Measurements from ENCODE around the gene EYA2. TPM values are rescaled to one million over a fixed set of nuclear protein-coding genes. Genes with fewer than 3 reads are reported as not detected.

EYA2 gene
- total RNA-seq, 3 donors from 2014 or later (not counting 1 experiment from before 2014, with no cell fraction given): 0.30 TPM; not detected in 2

DNA sequence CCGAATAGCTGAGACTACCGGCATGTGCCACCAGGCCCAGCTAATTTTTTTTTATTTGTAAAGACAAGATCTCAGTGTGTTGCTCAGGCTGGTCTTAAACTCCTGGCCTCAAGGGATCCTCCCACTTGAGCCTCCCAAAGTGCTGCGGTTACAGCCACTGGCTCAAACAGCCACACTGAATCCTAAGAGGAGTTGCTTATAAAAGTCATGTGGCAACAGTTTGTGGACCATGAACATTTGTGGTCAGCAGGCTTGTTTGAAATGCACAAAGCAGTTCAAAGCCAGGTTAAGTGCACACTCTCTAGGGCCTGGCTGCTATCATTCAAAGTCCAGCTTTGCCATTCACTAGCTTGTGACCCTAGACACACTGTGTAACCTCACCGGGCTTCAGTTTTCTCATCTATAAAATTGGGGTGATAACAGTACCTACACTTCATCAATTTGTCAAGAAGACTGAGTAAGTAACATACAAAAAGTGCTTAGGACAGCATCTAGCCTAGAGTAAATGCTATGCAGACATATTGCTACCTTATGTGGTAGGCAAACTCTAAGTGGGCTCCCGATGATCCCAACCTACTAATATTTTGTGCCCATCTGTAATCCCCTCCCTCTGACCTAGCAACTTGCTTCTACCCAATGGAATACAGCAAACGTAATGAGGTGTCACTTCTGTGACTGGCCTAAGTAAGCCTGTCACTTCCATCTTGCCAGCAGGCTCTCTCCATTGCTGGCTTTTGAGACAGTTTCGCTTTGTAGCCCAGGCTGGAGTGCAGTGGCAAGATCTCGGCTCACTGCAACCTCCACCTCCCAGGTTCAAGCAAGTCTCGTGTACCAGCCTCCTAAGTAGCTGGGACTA lies 338.9 kb downstream of the EYA2 start:
- H3K4me3 ChIP-seq (ENCODE audit: low read length): no peak overlapping the region
- TF ChIP-seq, protein P1, sequence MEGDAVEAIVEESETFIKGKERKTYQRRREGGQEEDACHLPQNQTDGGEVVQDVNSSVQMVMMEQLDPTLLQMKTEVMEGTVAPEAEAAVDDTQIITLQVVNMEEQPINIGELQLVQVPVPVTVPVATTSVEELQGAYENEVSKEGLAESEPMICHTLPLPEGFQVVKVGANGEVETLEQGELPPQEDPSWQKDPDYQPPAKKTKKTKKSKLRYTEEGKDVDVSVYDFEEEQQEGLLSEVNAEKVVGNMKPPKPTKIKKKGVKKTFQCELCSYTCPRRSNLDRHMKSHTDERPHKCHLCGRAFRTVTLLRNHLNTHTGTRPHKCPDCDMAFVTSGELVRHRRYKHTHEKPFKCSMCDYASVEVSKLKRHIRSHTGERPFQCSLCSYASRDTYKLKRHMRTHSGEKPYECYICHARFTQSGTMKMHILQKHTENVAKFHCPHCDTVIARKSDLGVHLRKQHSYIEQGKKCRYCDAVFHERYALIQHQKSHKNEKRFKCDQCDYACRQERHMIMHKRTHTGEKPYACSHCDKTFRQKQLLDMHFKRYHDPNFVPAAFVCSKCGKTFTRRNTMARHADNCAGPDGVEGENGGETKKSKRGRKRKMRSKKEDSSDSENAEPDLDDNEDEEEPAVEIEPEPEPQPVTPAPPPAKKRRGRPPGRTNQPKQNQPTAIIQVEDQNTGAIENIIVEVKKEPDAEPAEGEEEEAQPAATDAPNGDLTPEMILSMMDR (IDR thresholded peaks at IDR 0.05): no peak
- H3K27ac ChIP-seq (ENCODE audit: low read length): no peak overlapping the region
- no peaks in the 10 kb centered on the region for H3K27me3 Mint-ChIP-seq (ENCODE audit: low read depth in 2 of 2)
- no peak overlapping the region for H3K4me3 Mint-ChIP-seq
- no peak for ATAC-seq
- no peaks in the 10 kb centered on the region for H3K27me3 ChIP-seq (ENCODE audit: control insufficient read depth, insufficient read depth, low read length)
- H3K27ac Mint-ChIP-seq: no peak overlapping the region
- H3K36me3 Mint-ChIP-seq: peaks cover 15% of the 10 kb centered on the region
- no peaks in the 10 kb centered on the region for H3K4me1 ChIP-seq (ENCODE audit: control insufficient read depth, insufficient read depth, low read length)
- H3K9me3 Mint-ChIP-seq: no peaks in the 10 kb centered on the region
- H3K4me1 Mint-ChIP-seq: peaks cover 0 to 15% of the 10 kb centered on the region in 2 donors
- 98% methylated on average over 9 of the region's 9 CpGs for WGBS (ENCODE audit: insufficient coverage)
- peaks cover 77% of the 10 kb centered on the region for H3K36me3 ChIP-seq (ENCODE audit: control insufficient read depth, insufficient read depth, low read length)
- H3K9me3 ChIP-seq (ENCODE audit: control insufficient read depth, insufficient read depth, low read length): no peaks in the 10 kb centered on the region
- DNase-seq: no peak
- intact Hi-C loops (cut with micrococcal nuclease): no loop called here

DNA sequence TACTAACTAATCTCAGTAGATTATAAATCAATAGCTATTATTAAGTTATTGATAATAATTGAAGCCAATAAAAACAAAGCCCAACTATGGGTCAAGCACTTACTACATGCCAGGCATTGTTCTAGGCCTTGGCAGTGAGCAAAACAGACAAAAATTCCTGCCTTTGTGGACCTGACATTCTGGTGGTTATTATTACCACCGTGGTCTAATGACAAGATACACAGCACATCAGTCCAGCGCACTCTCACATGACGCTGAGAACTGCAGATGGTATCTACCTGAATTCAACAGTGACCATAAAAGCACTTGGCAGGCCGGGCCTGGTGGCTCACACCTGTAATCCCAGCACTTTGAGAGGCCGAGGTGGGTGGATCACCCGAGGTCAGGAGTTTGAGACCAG lies 340.5 kb downstream of the EYA2 start:
- H3K36me3 Mint-ChIP-seq: peaks cover 18% of the 10 kb centered on the region
- H3K27me3 Mint-ChIP-seq (ENCODE audit: low read depth in 2 of 2): no peaks in the 10 kb centered on the region
- WGBS (ENCODE audit: insufficient coverage): 95% methylated on average over 6 of the region's 6 CpGs

DNA sequence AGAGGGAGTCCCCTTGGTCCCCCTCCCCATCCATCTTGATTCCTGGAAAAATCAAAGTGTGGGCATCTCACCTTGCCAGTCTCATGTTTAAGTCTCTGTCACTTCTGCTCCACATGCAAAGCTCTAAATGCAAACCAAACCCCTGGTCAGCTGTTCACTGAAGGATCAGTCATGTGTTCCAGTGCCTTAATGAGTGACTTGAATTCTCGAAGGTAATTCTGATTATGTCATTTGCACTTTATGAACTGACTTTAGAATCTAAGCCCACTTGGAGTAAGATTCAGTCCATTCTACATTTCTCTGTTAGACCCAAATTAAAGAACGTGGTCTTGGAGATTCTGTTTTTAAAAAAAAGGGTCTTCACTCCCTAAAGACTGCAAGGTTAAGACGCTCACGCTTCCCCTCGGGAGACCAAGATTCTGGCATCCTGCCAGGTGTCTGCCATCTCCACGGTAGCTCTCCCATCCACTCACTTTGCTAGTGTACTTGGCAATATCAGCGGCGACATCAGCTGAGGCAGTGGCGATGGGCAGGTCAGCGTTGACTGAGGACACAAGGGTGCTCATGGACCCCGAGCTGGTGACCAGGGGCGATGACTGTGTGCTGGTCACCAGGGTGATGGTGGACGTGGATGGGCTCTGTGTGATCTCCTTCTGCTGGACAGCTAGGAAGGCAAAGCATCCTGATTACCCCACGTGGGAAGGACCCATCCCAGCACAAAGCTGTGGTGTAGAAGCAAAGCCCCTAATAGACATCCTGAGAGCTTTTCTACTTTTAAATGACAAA lies 341.4 kb downstream of the EYA2 start:
- no peaks in the 10 kb centered on the region for H3K9me3 ChIP-seq (ENCODE audit: control insufficient read depth, insufficient read depth, low read length)
- no peak overlapping the region for H3K4me3 Mint-ChIP-seq
- 96% methylated on average over 14 of the region's 14 CpGs for WGBS (ENCODE audit: insufficient coverage)
- H3K27me3 Mint-ChIP-seq (ENCODE audit: low read depth in 2 of 2): no peaks in the 10 kb centered on the region
- ATAC-seq (no peak), DNase-seq (no peak)
- no peaks in the 10 kb centered on the region for H3K27me3 ChIP-seq (ENCODE audit: control insufficient read depth, insufficient read depth, low read length)
- H3K27ac Mint-ChIP-seq: peak overlapping the region in 1 of 2 donors; percentile 8
- no peak overlapping the region for H3K27ac ChIP-seq (ENCODE audit: low read length)
- no peaks in the 10 kb centered on the region for H3K9me3 Mint-ChIP-seq
- peaks cover 68% of the 10 kb centered on the region for H3K36me3 ChIP-seq (ENCODE audit: control insufficient read depth, insufficient read depth, low read length)
- intact Hi-C loops (cut with micrococcal nuclease): no loop called here
- H3K4me1 Mint-ChIP-seq: peaks cover 0 to 8% of the 10 kb centered on the region in 2 donors
- no peaks in the 10 kb centered on the region for H3K4me1 ChIP-seq (ENCODE audit: control insufficient read depth, insufficient read depth, low read length)
- no peak overlapping the region for H3K4me3 ChIP-seq (ENCODE audit: low read length)
- H3K36me3 Mint-ChIP-seq: peaks cover 18% of the 10 kb centered on the region
- TF ChIP-seq, protein P1 (IDR thresholded peaks at IDR 0.05): no peak

More for the DNA sequence above, 340.5 kb downstream of the EYA2 start:
- H3K9me3 ChIP-seq (ENCODE audit: control insufficient read depth, insufficient read depth, low read length): no peaks in the 10 kb centered on the region
- DNase-seq: no peak
- H3K4me3 ChIP-seq (ENCODE audit: low read length): no peak overlapping the region
- ATAC-seq: no peak
- TF ChIP-seq, protein P1 (IDR thresholded peaks at IDR 0.05): no peak
- Mint-ChIP-seq H3K9me3 (no peaks in the 10 kb centered on the region), H3K27ac (no peak overlapping the region), H3K4me3 (no peak overlapping the region), H3K4me1 (peaks cover 0 to 15% of the 10 kb centered on the region in 2 donors)
- no peak overlapping the region for H3K27ac ChIP-seq (ENCODE audit: low read length)
- H3K4me1 ChIP-seq (ENCODE audit: control insufficient read depth, insufficient read depth, low read length): no peaks in the 10 kb centered on the region
- peaks cover 73% of the 10 kb centered on the region for H3K36me3 ChIP-seq (ENCODE audit: control insufficient read depth, insufficient read depth, low read length)
- no peaks in the 10 kb centered on the region for H3K27me3 ChIP-seq (ENCODE audit: control insufficient read depth, insufficient read depth, low read length)
- intact Hi-C loops (cut with micrococcal nuclease): no loop called here

Data from natural killer cell (primary cell).